ENCODE results near the gene ARMCX2.

DNA sequence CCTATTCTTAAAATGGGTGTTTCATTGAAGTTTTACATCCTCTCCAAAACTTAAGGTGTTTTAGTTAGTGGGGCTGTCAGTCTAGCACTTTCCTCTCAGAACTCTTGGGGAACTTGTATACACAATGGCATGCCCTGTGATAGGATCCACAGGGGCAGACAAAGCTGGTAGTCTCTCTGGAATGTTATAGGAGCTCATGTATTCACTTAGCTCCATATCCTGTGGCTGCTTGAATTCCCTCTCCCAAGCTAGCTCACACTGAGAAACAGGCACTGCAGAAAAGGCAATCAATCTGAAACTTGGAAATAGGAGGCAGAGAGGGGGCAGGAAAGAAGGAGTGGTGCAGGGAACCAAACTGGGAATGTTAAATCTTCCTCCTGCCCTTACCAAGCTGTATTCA lies 26.3 kb upstream of the ARMCX2 start:
- TF ChIP-seq, protein P1, sequence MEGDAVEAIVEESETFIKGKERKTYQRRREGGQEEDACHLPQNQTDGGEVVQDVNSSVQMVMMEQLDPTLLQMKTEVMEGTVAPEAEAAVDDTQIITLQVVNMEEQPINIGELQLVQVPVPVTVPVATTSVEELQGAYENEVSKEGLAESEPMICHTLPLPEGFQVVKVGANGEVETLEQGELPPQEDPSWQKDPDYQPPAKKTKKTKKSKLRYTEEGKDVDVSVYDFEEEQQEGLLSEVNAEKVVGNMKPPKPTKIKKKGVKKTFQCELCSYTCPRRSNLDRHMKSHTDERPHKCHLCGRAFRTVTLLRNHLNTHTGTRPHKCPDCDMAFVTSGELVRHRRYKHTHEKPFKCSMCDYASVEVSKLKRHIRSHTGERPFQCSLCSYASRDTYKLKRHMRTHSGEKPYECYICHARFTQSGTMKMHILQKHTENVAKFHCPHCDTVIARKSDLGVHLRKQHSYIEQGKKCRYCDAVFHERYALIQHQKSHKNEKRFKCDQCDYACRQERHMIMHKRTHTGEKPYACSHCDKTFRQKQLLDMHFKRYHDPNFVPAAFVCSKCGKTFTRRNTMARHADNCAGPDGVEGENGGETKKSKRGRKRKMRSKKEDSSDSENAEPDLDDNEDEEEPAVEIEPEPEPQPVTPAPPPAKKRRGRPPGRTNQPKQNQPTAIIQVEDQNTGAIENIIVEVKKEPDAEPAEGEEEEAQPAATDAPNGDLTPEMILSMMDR (conservative IDR thresholded peaks at IDR 0.05; ENCODE audit: low read length), result no peak
- TF ChIP-seq EZH2phosphoT487 (IDR thresholded peaks at IDR 0.05; ENCODE audit: borderline replicate concordance), result no peak

Measured in Loucy (cell line).